OCI-LY7 (cell line): ENCODE data around the gene PAK5.

ENCODE experiments used
- CTCF ChIP-seq: fragments of 200-600 bp; sonication (generic); conservative IDR thresholded peaks from 2 replicates; pipeline ENCODE4 v1.5.1; 2014; ENCODE audit warnings: mild to moderate bottlenecking, antibody characterized with exemption, low read length, moderate library complexity, mixed read lengths
- EZH2phosphoT487 ChIP-seq: fragments of 200-600 bp; sonication (generic); IDR thresholded peaks from 2 replicates; pipeline ENCODE4 v1.6.1; 2018; ENCODE audit warnings: low read depth, borderline replicate concordance, mild to moderate bottlenecking, mixed run types, antibody characterized with exemption, low read length, moderate library complexity, mixed read lengths

- TF ChIP-seq CTCF = no peak
- TF ChIP-seq EZH2phosphoT487 = no peak
These were observed 196.0 kb downstream of the PAK5 start for GRCh38 chr20:9642882-9643281.
